Measurements from ENCODE around the gene ANKRD10.

The ANKRD10 gene

DNA sequence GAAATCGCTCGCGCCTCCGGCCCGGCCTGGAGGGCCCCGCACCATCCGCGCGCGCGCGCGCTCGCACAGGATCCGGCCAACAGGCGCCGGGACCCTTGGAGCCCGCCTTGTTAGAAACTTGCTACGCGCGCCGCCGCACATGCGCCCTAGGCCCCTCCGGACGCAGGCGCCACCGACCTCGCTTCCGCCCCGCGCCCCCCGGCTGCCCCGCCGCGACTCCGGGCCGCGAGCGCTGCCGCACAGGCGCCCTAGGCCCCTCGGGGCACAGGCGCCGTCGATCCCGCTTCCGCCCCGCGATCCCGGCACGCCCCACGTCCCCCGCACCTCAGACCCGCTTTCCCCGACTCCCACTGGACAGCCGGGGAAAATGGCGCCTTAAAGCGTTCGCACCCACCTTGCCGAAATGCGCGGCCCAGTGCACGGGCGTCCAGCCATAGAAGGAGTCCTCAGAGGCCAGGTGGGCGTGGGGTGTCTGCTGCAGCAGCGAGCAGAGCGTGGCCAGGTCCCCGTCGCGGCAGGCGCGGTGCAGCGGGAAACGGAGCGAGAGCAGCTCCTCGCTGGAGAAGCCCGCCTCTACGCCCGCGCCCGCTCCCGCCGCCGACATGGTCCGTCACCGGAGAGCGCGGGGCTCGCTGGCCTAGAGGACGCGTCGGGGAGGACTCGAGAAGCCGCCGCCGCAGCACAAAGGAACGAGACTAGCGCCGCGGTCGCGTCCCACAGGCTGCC lies 375 bp downstream of the ANKRD10 start:
- peak; percentile 88 for DNase-seq (ENCODE audit: low spot score)

DNA sequence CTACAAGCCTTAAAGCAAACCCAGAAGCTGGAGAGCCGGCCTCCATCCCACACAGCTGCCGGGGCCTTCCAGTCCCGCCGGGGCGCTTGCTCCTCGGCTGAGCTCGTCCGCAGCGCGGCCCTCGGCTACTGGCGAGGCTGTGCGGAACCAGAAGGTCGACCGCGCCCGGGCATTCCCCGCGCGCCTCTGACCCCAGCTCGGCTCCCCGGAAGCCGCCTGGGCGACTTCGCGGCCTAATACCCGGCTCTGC lies 863 bp downstream of the ANKRD10 start:
- peak; percentile 75 for DNase-seq (ENCODE audit: low spot score)

DNA sequence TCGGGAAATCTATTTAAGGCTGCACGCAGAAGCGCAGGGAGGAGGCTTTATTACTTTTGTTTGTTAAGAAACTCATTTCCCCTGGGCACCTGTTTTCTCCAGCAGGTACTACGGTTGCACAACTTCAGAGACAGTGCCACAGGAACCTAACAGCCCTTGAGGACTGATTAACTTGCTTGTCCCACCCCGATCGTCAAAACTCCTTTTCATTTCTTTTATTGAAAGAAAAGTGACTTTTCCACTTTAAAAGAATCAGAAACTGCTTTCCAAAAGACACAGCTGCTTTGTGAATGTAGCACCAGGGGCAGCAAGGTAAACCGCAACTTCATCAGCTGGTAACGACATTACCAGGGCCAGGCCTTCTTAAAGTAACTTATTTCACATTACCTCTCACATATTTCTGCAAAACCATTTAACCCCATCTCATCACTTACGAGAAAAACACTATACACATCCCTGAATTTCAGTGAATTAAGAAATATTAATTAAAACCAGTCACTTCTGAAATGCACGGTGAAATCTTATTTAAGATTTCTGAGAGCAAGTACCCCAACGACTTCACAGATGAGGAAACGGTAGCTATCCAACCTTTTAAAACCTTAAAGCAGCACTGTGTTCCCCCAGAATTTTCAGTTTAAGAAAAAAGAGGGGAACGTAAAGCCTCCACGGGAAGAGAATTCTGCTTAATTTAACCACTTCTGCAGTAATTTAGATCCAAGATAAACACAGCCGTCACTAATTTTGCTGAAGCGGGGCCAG lies 1.4 kb downstream of the ANKRD10 start:
- DNase-seq (ENCODE audit: low spot score), result no peak

DNA sequence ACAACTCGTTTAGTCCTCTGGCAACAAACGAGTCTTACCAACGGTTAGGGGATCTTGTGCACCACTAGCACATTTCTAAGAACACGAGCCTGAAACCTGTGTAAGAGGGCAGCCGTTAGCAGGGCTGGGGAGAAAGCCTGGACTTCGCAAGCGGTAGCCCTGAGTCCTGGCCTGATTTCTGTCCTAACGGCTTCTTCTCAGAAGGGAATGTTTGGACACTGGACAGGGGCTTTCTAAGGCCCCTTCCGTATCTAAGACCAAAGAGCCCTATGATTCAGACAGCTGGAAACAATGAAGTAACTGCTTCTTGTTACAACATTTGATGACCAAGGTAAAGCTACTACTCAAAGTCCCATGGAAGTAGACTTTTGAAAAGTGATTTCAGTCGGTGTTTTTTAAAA lies 2.2 kb downstream of the ANKRD10 start:
- no peak for DNase-seq (ENCODE audit: low spot score)

DNA sequence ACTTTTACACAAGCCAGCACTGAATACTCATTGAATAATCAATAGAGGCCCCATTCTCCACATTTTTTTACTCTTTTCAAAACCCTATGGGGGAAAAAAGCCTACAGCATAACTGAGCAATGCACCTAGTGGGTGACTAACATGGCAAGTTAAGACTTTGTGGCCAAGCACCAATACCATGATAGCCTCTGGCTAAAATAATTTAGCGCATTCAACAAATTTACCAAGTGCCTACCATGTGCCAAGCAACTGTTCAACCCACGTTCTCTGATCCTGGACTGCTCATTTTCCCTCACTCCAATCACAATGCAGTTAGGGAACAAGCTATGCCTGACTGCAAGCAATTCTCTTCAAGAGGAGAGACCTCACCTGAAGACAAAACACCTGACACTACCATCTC lies 3.0 kb downstream of the ANKRD10 start:
- DNase-seq (ENCODE audit: low spot score), result no peak

- DNase-seq (ENCODE audit: low spot score), result no peak
Measured at GRCh38 chr13:110910013-110910890, 4.6 kb downstream of the ANKRD10 start.

GRCh38 chr13:110907951-110908898 lies 6.6 kb downstream of the ANKRD10 start:
- DNase-seq (ENCODE audit: low spot score), result no peak

DNA sequence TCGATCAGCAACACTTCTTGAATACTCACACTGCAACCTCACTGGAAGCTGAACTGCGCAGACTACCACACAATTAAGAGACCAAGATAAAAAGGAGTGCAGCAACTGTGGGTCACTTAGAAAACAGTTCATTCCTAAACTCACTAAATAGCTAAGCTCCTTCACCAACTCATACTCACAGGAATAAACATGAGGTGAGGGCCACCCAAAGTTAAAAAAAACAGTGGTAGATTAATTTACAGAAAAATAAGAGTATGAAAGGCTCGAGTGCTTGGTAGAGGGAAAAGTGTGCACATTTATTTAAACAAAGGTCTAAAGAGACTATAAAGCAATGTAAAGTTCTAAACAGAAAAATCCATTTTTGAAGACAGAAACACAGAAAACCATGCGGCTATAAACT lies 7.6 kb downstream of the ANKRD10 start:
- DNase-seq (ENCODE audit: low spot score), result no peak

DNA sequence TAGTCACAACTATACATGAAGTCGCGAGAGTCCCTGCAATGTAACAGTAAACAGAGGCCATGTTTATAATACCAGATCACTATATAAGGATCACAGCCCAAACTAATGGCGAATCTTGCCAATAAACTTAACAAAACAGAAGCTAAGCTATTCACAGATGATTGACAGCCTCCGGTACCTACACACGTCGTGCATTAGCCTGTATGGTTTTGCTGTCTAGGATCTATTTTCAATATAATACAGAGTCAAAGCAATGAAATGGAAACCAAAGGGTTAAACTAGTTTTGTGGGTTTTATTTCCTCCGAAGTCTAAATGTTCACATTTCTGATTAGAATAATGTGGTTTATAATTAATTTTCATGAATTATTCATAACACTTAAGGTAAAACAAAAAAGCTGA lies 10.1 kb downstream of the ANKRD10 start:
- no peak for DNase-seq (ENCODE audit: low spot score)

DNA sequence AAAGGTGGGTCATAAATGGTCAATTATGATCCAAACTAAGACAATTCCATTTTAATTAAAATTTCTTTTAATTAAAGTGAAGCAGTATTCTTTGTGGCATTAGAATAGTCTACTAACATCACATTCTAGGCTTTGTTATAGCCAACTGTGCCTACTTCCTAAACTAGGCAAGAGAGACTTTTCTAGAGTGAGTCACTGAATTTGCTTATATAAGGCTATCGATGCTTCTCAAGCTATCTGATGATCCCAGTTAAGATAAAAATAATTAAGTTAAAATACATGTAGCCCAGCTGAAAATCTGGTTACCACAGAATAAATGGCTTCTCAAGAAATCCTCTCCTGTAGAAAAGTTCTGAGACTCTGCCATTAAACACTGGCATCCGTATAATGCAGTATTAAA lies 12.5 kb downstream of the ANKRD10 start:
- DNase-seq (ENCODE audit: low spot score), result no peak

DNA sequence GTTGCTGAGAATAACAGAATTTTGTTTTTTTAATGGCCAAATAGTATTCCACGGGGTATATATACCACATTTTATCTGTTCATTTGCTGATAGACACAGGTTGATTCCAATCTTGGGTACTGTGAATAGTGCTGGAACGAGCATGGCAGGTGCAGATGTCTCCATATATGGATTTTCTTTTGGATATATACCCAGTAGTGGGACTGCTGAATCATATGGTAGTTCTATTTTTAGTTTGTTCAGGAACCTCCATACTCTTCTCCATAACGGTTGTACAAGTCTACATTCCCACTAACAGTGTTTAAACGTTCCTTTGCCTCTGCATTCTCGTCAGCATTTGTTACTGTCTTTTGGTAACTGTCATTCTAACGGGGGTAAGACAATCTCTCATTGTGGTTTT lies 17.3 kb downstream of the ANKRD10 start:
- no peak for DNase-seq (ENCODE audit: low spot score)

GRCh38 chr13:110897014-110897413 lies 17.9 kb downstream of the ANKRD10 start:
- DNase-seq (ENCODE audit: low spot score), result no peak

DNA sequence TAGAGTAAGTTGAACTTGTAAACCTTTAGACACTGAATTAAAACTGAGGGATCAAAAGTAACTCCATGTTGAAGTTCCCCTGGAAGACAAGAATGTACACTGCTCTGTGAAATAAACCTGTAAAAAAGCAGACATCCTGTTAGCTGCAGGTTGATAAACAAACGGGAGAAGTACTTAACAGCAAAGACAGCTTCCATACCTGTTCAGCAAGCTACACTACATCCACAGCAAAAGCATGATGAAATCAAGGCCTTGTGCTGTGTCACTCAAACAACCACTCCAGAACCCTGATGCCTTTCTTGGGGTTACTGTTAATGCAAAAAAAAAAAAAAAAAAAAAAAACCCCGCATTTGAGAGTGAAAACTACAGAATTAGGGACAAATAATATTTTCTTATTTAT lies 20.8 kb downstream of the ANKRD10 start:
- no peak for DNase-seq (ENCODE audit: low spot score)

- DNase-seq (ENCODE audit: low spot score), result no peak
Measured at GRCh38 chr13:110893571-110893970, 21.3 kb downstream of the ANKRD10 start.

DNA sequence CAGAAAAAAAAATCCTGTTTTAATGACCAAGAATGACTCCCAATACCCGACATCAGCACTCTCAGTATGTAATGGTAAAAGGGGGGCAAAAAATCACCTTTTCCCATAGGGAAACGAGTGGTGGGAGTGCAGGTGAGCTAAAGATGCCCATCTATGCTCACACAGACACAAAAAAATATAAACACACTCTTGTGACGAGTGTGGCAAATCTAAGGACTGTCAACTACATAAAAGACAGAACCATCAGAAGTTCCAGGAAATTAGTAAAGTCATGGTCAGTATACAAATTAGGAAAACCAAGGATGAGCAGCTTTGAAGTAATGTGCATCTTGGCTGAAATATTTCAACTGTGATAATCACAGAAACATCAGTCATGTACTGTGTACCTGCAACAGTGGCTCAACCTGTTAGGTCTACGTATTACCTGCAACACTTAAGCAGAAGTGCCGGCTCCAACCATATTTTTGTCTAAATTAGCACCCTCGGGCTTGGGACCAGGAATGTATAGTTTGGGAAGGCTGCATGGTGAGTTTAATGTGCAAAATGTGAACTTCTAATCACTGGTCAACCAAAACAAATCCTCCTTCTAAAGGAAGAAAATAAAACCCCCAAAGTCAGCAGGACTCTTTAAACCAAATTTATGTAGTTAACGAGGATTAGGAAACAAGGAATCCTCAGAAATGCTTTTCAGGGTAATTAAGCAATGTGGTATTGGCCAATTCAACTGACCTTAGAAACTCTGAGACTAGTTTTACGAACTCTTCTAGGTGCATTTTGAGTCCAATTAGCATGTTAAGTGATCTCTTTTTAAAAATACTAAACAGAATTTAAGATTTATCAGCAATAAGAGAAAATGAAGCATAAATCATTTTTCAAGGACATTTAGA lies 24.3 kb downstream of the ANKRD10 start:
- no peak for DNase-seq (ENCODE audit: low spot score)

DNA sequence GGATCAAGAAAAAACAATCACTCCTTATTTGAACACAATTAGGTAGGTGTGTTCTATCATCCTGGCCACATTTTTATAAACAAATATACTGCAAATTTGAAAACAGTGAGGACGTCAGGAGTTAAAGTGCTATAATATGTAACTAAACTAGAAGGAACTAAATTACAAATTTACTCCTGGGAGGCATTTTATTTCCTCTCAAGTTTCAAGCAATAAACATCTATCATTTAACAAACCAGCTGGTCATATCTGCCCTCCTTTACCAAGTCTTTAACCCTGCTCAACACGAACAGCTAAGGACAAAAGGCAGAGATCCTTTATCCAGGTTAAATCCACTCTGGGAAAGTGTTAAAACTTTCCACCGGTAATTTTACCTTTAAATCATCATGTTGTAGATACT lies 26.5 kb downstream of the ANKRD10 start:
- DNase-seq (ENCODE audit: low spot score), result no peak

GRCh38 chr13:110887597-110888333 lies 27.1 kb downstream of the ANKRD10 start:
- no peak for DNase-seq (ENCODE audit: low spot score)

DNA sequence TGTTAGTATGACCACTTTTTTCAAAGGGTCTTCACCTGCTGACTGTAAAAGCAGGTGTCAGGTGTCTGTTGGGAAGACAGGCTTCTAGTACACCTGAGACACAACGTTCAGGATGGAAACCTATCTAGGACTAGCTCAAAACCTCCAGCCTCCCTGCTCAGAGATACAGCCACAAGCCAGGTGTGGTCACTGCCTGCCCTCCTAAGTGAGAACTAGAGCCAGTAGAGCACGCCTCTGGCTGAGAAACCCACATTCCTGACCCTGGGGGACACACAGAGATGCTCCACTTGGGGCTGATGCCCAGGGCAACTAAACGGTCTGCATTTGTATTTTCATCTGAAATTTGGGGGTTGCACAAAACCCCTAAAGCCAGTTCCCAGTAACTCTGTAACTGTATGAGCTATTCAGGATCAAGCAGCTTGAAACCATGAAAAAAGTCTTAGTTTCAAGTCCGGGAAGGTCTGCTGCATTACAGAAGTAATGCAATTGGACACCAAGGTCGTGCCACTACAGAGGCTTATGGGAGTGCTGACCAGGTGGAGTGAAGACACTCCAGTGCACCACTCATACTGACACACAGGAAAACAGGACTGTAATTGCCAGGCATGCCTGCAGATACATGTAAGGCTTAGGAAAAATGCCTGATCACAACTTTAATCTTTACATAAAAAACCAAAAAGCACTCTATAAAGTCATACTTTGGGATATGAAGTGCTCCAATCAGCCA lies 27.8 kb downstream of the ANKRD10 start:
- no peak for DNase-seq (ENCODE audit: low spot score)
